AG04449 (cell line): Measurements from ENCODE around the gene CD300A.

Source experiments
- CTCF ChIA-PET: fragments of 350-600 bp; formaldehyde crosslinking; extraction: SDS; loops from one replicate; lab custom pipeline; 2021; ENCODE audit warnings: antibody characterized with exemption; lab: Yijun Ruan, JAX
- POLR2A ChIA-PET: fragments of 400-600, 350-600 bp; formaldehyde crosslinking; extraction: SDS; loops from one replicate; lab custom pipeline; 2020; ENCODE audit warnings: antibody characterized with exemption, inconsistent platforms; lab: Yijun Ruan, JAX
- DNase-seq: peaks from one replicate; pipeline ENCODE4 v3.0.0-alpha.2; 2010; ENCODE audit warnings: low read depth, low spot score
- H3K4me3 ChIP-seq: 2 replicates; pipeline ENCODE4 v1.5.1; 2011; ENCODE audit warnings: low read depth, mild to moderate bottlenecking, control low read depth, low read length
- CTCF ChIP-seq: IDR thresholded peaks from one replicate; pipeline ENCODE4 v1.5.1; 2011; ENCODE audit warnings: mild to moderate bottlenecking, moderate library complexity, low read length, control low read depth, inconsistent platforms; ENCODE audit not compliant: insufficient read depth; ENCODE audit errors: missing control alignments

Gene CD300A

GRCh38 chr17:74455821-74456220 lies 10.6 kb upstream of the CD300A start:
- ChIA-PET CTCF (interaction anchor here (0.5 to 4.9 kb wide), 8 partner anchors 10 to 177 kb away, joined by 3 to 79 read pairs (median 3); partner anchors contain the start of gene GPR142), POLR2A (no interaction called here)
- TF ChIP-seq CTCF: no peak
- no peak for DNase-seq
- H3K4me3 ChIP-seq: no peak overlapping the region

GRCh38 chr17:74457146-74457819 lies 9.2 kb upstream of the CD300A start:
- DNase-seq: no peak
- ChIA-PET POLR2A (no interaction called here), CTCF (interaction anchor here (0.6 to 4.9 kb wide), 44 partner anchors 9 to 272 kb away, joined by 3 to 79 read pairs (median 4); partner anchors contain the start of genes BTBD17, CD300A, GPR142 and RPL38)
- H3K4me3 ChIP-seq: no peak overlapping the region
- peak; percentile 92 for TF ChIP-seq CTCF

DNA sequence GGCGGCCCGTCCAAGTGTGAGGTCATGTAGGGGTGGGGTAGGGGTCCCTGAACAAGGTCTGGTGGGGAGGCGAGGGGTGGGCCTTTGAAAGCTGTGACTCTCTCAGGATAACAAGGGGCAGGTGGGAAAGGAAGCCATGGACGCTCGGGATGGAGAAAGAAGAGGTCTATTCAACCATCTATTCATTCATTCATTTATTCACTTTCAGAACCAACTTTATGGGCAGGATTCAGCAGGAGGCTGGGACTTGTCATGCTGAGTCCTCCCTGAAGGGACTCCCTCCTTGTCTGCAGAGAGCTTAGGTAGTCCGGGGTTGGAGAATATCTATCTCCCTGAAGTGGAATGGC lies 8.6 kb upstream of the CD300A start:
- ChIA-PET POLR2A (no interaction called here), CTCF (interaction anchor here (0.8 to 4.9 kb wide), 35 partner anchors 8 to 256 kb away, joined by 3 to 79 read pairs (median 4); partner anchors contain the start of genes BTBD17, CD300A, GPR142 and RPL38)
- no peak for DNase-seq
- no peak for TF ChIP-seq CTCF
- H3K4me3 ChIP-seq: no peak overlapping the region

DNA sequence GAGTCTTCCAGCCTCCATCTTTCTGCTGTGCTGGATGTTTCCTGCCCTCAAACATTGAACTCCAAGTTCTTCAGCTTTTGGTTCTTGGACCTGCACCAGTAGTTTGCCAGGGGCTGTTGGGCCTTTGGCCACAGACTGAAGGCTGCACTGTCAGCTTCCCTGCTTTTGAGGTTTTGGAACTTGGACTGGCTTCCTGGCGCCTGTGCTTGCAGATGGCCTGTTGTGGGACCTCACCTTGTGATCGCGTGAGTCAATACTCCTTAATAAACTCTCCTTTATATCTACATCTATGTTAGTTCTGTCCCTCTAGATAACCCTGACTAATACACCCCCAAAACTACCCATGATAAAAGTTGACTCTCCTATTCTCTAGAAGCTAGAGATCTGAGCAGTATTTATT lies 7.6 kb upstream of the CD300A start:
- DNase-seq: no peak
- TF ChIP-seq CTCF: no peak
- CTCF ChIA-PET: interaction anchor here (1.4 to 4.9 kb wide), 6 partner anchors 33 to 257 kb away, joined by 7 to 79 read pairs (median 14); partner anchors contain the start of gene GPR142
- POLR2A ChIA-PET: no interaction called here
- H3K4me3 ChIP-seq: no peak overlapping the region

GRCh38 chr17:74459622-74460021 lies 6.8 kb upstream of the CD300A start:
- H3K4me3 ChIP-seq: no peak overlapping the region
- ChIA-PET CTCF (interaction anchor here (0.8 to 4.9 kb wide), 2 partner anchors 92 kb away, joined by 4 to 79 read pairs; partner anchors contain the start of gene GPR142), POLR2A (no interaction called here)
- DNase-seq: no peak
- no peak for TF ChIP-seq CTCF

GRCh38 chr17:74460241-74460640 lies 6.2 kb upstream of the CD300A start:
- ChIA-PET POLR2A (no interaction called here), CTCF (interaction anchor here (0.8 kb wide), 1 partner anchor 92 kb away, joined by 4 read pairs; no protein-coding TSS in a partner anchor)
- no peak for TF ChIP-seq CTCF
- H3K4me3 ChIP-seq: no peak overlapping the region
- no peak for DNase-seq
